Uterus (tissue), 2 donors: ENCODE data around the gene SFN.

Experiments used
- CTCF ChIP-seq, 4 experiments: fragments of 200-600 bp in 2 of 4; fragments of 450-650 bp in 2 of 4; sonication (generic) in 2 of 4; IDR thresholded peaks; one replicate each; pipeline ENCODE4 v1.5.1; 2016 to 2019; ENCODE audit warnings: antibody characterized with exemption in 4 of 4, mild to moderate bottlenecking in 2 of 4, moderate library complexity in 1 of 4
- POLR2A ChIP-seq, 2 donors: fragments of 450-650 bp; IDR thresholded peaks; one replicate each; pipeline ENCODE4 v1.6.1; 2016; ENCODE audit warnings: antibody characterized with exemption in 2 of 2, mild to moderate bottlenecking in 1 of 2, moderate library complexity in 1 of 2

DNA sequence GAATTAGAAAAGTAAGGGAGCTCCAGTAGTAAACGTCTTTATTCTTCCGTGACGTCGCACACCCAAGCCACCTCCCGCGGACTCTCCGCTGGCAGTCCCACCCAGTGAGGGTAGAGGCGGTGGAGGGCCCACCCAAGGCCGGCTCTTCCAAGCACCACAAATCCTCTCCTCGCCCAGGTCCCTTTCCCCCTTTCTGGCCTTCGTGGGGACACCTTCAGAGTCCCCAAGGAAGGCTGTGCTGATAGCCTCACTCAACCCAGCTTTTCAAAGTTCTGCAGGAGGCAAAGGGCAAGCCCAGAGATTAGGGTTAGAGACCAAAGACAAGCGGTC lies 27.5 kb downstream of the SFN start:
- no peak for TF ChIP-seq POLR2A (IDR thresholded peaks at IDR 0.05)
- no peak for TF ChIP-seq CTCF (IDR thresholded peaks at IDR 0.05)
